ENCODE measurements around the gene CREBRF.

The CREBRF gene

DNA sequence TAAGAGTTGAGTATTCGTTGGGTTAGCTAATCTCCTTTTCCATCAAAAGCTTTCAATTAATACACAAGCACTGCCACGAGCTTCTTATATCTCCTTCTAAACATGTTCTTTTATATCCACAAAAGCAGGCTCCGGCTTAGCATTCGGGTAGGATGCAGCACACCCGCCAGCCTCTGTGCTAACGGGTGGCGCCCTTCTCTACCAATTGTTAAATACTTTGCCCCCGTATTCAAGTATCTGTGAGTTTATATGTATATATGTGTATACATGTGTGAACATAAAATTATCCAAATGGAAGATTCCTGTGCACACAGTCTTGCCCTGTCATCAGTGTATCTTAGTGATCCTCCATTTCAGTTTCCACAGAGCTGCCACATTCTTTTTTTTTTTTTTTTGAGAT is 116.0 kb downstream of the CREBRF start:
- Histone ChIP-seq H3K4me3 (replicated peaks; ENCODE audit: insufficient read depth, low read length) (no peak overlapping the region), H3K27me3 (ENCODE audit: insufficient read depth, poor library complexity, severe bottlenecking) (no peaks in the 10 kb centered on the region), H3K27ac (replicated peaks) (no peak overlapping the region)
- DNase-seq (ENCODE audit: low read depth in 1 of 2, low spot score in 1 of 2), result no peak
- TF ChIP-seq SPI1 (IDR thresholded peaks at IDR 0.05; ENCODE audit: borderline replicate concordance, low read depth) (no peak), POLR2AphosphoS5 (IDR thresholded peaks at IDR 0.05; ENCODE audit: low read depth) (no peak), GABPA (IDR thresholded peaks at IDR 0.05; ENCODE audit: low read depth) (no peak)
- TF ChIP-seq, protein P1, sequence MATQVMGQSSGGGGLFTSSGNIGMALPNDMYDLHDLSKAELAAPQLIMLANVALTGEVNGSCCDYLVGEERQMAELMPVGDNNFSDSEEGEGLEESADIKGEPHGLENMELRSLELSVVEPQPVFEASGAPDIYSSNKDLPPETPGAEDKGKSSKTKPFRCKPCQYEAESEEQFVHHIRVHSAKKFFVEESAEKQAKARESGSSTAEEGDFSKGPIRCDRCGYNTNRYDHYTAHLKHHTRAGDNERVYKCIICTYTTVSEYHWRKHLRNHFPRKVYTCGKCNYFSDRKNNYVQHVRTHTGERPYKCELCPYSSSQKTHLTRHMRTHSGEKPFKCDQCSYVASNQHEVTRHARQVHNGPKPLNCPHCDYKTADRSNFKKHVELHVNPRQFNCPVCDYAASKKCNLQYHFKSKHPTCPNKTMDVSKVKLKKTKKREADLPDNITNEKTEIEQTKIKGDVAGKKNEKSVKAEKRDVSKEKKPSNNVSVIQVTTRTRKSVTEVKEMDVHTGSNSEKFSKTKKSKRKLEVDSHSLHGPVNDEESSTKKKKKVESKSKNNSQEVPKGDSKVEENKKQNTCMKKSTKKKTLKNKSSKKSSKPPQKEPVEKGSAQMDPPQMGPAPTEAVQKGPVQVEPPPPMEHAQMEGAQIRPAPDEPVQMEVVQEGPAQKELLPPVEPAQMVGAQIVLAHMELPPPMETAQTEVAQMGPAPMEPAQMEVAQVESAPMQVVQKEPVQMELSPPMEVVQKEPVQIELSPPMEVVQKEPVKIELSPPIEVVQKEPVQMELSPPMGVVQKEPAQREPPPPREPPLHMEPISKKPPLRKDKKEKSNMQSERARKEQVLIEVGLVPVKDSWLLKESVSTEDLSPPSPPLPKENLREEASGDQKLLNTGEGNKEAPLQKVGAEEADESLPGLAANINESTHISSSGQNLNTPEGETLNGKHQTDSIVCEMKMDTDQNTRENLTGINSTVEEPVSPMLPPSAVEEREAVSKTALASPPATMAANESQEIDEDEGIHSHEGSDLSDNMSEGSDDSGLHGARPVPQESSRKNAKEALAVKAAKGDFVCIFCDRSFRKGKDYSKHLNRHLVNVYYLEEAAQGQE (IDR thresholded peaks at IDR 0.05; ENCODE audit: insufficient replicate concordance, low read depth), result no peak
- TF ChIP-seq, protein P2, sequence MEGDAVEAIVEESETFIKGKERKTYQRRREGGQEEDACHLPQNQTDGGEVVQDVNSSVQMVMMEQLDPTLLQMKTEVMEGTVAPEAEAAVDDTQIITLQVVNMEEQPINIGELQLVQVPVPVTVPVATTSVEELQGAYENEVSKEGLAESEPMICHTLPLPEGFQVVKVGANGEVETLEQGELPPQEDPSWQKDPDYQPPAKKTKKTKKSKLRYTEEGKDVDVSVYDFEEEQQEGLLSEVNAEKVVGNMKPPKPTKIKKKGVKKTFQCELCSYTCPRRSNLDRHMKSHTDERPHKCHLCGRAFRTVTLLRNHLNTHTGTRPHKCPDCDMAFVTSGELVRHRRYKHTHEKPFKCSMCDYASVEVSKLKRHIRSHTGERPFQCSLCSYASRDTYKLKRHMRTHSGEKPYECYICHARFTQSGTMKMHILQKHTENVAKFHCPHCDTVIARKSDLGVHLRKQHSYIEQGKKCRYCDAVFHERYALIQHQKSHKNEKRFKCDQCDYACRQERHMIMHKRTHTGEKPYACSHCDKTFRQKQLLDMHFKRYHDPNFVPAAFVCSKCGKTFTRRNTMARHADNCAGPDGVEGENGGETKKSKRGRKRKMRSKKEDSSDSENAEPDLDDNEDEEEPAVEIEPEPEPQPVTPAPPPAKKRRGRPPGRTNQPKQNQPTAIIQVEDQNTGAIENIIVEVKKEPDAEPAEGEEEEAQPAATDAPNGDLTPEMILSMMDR (IDR thresholded peaks at IDR 0.05; ENCODE audit: insufficient read depth, low read length), result no peak

DNA sequence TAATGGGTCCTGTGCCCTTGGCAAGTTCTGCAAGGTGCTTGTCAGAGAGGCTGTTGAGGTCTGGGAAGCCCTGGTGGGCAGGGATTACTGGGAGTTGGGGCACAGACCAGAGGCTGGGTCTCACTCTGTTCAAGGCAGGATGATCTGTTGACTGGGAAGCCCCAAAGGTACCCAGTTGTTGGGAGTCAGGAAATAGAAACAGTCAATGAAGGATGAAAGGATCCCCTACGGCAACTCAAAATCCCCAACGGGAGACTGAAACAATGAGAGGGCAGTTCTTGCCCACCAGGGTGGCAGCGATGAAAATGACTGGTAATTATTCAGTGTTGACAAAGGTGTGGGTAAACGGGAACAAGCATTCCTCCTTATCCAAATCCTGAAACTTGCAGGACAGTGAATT is 119.4 kb downstream of the CREBRF start:
- Histone ChIP-seq H3K27me3 (ENCODE audit: insufficient read depth, poor library complexity, severe bottlenecking) (no peaks in the 10 kb centered on the region), H3K27ac (replicated peaks) (no peak overlapping the region)

DNA sequence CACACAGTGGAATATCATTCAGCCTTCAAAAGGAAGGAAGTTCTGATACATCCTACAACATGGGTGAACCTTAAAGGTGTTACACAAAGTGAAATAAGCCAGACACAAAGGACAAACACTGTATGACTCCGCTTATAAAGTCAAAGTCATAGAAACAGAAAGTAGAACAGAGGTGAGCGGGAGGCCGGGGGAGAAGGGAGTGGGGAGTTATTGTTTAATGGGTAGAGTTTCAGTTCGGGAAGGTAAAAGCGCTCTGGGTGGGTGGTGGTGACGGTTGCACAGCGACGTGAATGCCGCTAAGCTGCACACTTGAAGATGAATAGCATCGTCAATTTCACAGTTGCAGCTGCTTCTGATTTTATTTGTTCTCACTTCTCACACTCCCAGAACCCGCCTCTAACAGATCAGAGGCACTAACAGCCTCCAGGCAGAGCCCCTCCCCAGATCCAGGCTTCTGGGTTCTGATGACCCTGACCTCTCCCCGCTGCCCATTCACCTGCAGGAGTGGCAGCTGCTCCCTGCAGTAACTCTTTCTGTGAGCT is 122.3 kb downstream of the CREBRF start:
- no peak overlapping the region for H3K27ac ChIP-seq (replicated peaks)
- H3K4me3 ChIP-seq (replicated peaks; ENCODE audit: insufficient read depth, low read length), result no peak overlapping the region
- no peak for TF ChIP-seq SPI1 (IDR thresholded peaks at IDR 0.05; ENCODE audit: borderline replicate concordance, low read depth)
- TF ChIP-seq, protein P1 (IDR thresholded peaks at IDR 0.05; ENCODE audit: insufficient replicate concordance, low read depth), result no peak
- no peak for TF ChIP-seq GABPA (IDR thresholded peaks at IDR 0.05; ENCODE audit: low read depth)
- no peak for TF ChIP-seq POLR2AphosphoS5 (IDR thresholded peaks at IDR 0.05; ENCODE audit: low read depth)
- TF ChIP-seq, protein P2 (IDR thresholded peaks at IDR 0.05; ENCODE audit: insufficient read depth, low read length), result no peak
- no peaks in the 10 kb centered on the region for H3K27me3 ChIP-seq (ENCODE audit: insufficient read depth, poor library complexity, severe bottlenecking)
- DNase-seq (ENCODE audit: low read depth in 1 of 2, low spot score in 1 of 2), result no peak

More for the DNA sequence above, 119.4 kb downstream of the CREBRF start:
- TF ChIP-seq, protein P1 (IDR thresholded peaks at IDR 0.05; ENCODE audit: insufficient replicate concordance, low read depth), result no peak
- TF ChIP-seq GABPA (IDR thresholded peaks at IDR 0.05; ENCODE audit: low read depth), result no peak
- TF ChIP-seq, protein P2 (IDR thresholded peaks at IDR 0.05; ENCODE audit: insufficient read depth, low read length), result no peak
- TF ChIP-seq POLR2AphosphoS5 (IDR thresholded peaks at IDR 0.05; ENCODE audit: low read depth), result no peak
- no peak for TF ChIP-seq SPI1 (IDR thresholded peaks at IDR 0.05; ENCODE audit: borderline replicate concordance, low read depth)
- H3K4me3 ChIP-seq (replicated peaks; ENCODE audit: insufficient read depth, low read length), result no peak overlapping the region
- no peak for DNase-seq (ENCODE audit: low read depth in 1 of 2, low spot score in 1 of 2)

Data from HL-60 (cell line).